ENCODE data around the gene PCDHA10.
"Not testable (repeated sequence)": the region's sequence is repeated elsewhere in the genome, so short reads cannot be mapped to it uniquely, and the experiment has no call there.

Gene PCDHA10, protein sequence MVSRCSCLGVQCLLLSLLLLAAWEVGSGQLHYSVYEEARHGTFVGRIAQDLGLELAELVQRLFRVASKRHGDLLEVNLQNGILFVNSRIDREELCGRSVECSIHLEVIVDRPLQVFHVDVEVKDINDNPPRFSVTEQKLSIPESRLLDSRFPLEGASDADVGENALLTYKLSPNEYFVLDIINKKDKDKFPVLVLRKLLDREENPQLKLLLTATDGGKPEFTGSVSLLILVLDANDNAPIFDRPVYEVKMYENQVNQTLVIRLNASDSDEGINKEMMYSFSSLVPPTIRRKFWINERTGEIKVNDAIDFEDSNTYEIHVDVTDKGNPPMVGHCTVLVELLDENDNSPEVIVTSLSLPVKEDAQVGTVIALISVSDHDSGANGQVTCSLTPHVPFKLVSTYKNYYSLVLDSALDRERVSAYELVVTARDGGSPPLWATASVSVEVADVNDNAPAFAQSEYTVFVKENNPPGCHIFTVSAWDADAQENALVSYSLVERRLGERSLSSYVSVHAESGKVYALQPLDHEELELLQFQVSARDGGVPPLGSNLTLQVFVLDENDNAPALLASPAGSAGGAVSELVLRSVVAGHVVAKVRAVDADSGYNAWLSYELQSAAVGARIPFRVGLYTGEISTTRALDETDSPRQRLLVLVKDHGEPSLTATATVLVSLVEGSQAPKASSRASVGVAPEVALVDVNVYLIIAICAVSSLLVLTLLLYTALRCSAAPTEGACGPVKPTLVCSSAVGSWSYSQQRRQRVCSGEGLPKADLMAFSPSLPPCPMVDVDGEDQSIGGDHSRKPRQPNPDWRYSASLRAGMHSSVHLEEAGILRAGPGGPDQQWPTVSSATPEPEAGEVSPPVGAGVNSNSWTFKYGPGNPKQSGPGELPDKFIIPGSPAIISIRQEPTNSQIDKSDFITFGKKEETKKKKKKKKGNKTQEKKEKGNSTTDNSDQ

DNA sequence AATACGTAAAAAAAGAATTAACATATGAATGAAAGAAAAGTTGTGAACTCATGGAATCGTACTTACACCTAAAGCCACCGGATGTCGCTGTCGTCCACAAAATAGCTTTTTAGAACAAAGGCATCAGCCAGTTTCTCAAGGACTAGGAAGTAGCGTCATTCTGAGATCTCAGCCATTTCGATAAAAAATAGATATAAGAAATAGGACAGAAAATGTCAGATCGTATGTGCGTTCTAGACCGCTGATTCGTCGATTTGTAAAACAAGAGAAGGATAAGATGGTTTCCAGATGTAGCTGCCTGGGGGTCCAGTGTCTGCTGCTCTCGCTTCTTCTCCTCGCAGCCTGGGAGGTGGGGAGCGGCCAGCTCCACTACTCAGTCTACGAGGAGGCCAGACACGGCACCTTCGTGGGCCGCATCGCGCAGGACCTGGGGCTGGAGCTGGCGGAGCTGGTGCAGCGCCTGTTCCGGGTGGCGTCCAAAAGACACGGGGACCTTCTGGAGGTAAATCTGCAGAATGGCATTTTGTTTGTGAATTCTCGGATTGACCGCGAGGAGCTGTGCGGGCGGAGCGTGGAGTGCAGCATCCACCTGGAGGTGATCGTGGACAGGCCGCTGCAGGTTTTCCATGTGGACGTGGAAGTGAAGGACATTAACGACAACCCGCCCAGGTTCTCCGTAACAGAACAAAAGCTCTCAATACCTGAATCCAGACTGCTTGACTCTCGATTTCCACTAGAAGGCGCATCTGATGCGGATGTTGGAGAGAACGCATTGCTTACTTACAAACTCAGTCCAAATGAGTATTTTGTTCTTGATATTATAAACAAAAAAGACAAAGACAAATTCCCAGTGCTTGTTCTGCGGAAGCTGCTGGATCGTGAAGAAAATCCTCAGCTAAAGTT is at the start of gene PCDHA10:
TSS of gene PCDHA10 (plus strand) at position 126 of the 903 bp plus-strand sequence. CDS start at position 278, 152 bp downstream.
- DNase-seq (ENCODE audit: low read depth in 2 of 2): no peak

DNA sequence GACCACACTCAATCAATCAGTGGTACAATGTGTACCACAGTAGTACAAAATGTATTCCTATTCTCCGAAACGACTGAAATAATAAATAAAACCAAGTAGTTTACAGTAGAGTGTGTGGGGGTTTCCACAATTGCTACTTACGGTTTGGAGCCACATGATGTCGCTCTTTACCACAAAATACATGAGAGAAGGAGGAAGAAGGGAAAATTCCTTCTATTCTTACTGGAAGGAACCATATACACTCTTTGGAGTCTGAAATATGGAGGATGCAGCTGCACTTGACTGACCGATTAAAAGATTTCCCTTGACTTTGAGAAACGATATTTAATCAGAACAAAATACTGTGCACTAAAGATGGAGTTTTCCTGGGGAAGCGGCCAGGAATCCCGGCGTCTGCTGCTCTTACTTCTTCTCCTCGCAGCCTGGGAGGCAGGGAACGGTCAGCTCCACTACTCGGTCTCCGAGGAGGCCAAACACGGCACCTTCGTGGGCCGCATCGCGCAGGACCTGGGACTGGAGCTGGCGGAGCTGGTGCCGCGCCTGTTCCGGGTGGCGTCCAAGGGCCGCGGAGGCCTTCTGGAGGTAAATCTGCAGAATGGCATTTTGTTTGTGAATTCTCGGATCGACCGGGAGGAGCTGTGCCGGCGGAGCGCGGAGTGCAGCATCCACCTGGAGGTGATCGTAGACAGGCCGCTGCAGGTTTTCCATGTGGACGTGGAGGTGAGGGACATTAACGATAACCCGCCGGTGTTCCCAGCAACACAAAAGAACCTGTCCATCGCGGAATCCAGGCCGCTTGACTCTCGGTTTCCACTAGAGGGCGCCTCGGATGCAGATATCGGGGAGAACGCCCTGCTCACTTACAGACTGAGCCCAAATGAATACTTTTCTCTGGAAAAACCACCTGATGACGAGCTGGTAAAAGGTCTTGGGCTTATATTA is 48.6 kb upstream of the PCDHA10 start, which contains the start of gene PCDHA4:
TSS of gene PCDHA4 (plus strand) at position 235 of the 942 bp plus-strand sequence.
- no peak for DNase-seq (ENCODE audit: low read depth in 2 of 2)

DNA sequence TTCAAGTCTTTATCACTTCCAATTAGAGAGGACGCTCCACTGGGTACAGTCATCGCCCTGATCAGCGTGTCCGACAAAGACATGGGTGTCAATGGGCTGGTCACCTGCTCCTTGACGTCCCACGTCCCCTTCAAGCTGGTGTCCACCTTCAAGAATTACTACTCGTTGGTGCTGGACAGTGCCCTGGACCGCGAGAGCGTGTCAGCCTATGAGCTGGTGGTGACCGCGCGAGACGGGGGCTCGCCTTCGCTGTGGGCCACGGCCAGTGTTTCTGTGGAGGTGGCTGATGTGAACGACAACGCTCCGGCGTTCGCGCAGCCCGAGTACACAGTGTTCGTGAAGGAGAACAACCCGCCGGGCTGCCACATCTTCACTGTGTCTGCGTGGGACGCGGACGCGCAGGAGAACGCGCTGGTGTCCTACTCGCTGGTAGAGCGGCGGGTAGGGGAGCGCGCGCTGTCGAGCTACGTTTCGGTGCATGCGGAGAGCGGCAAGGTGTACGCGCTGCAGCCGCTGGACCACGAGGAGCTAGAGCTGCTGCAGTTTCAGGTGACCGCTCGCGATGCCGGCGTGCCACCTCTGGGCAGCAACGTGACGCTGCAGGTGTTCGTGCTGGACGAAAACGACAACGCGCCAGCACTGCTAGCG is 47.3 kb upstream of the PCDHA10 start:
- DNase-seq (ENCODE audit: low read depth in 2 of 2): not testable (repeated sequence)

DNA sequence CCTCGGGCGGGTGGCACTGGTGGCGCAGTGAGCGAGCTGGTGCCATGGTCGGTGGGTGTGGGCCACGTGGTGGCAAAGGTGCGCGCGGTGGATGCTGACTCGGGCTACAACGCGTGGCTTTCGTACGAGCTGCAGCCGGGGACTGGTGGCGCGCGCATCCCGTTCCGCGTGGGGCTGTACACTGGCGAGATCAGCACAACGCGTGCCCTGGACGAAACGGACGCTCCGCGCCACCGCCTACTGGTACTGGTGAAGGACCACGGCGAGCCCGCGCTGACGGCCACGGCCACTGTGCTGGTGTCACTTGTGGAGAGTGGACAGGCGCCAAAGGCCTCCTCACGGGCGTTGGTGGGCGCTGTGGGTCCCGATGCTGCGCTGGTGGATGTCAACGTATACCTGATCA is 46.8 kb upstream of the PCDHA10 start:
- no peak for DNase-seq (ENCODE audit: low read depth in 2 of 2)

DNA sequence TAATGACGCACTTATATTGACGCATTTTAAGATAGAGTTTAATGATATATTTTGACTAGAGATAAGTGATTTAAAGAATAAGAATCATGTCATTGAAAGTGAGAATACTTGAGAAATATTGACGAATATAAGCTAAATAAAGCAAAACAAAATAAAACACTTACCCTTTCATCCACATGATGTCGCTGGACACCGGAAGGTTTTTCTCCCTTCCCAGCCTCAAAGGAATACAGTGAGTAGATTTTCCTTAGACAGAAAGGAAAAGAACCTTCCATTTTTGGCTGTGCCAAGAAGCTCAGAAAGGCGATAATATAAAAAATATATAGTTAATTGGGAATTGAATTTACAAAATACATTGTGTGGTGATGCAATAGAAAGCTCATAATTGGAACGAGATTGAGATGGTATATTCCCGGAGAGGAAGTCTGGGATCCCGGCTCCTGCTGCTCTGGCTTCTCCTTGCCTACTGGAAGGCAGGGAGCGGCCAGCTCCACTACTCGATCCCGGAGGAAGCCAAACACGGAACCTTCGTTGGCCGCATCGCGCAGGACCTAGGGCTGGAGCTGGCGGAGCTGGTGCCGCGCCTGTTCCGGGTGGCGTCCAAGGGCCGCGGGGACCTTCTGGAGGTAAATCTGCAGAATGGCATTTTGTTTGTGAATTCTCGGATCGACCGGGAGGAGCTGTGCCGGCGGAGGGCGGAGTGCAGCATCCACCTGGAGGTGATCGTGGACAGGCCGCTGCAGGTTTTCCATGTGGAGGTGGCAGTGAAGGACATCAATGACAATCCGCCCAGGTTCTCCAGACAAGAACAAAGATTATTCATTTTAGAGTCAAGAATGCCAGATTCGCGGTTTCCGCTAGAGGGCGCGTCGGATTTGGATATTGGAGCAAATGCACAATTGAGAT is 34.1 kb upstream of the PCDHA10 start, which contains the start of gene PCDHA5:
TSS of gene PCDHA5 (plus strand) at position 239 of the 906 bp plus-strand sequence.
- DNase-seq (ENCODE audit: low read depth in 2 of 2): peak in 1 of 2 experiments; percentile 37

DNA sequence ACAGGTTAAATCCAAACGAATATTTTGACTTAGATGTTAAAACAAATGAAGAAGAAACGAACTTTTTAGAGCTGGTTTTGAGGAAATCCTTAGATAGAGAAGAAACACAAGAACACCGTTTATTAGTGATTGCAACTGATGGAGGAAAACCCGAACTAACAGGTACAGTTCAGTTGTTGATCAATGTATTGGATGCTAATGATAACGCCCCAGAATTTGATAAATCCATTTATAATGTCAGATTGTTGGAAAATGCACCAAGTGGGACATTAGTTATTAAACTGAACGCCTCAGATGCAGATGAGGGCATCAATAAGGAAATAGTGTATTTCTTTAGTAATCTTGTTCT is 33.4 kb upstream of the PCDHA10 start:
- DNase-seq (ENCODE audit: low read depth in 2 of 2): no peak

DNA sequence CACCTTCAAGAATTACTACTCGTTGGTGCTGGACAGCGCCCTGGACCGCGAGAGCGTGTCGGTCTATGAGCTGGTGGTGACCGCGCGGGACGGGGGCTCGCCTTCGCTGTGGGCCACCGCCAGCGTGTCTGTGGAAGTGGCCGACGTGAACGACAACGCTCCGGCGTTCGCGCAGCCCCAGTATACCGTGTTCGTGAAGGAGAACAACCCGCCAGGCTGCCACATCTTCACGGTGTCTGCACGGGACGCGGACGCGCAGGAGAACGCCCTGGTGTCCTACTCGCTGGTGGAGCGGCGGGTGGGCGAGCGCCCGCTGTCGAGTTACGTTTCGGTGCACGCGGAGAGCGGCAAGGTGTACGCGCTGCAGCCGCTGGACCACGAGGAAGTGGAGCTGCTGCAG is 32.7 kb upstream of the PCDHA10 start:
- not testable (repeated sequence) for DNase-seq (ENCODE audit: low read depth in 2 of 2)

DNA sequence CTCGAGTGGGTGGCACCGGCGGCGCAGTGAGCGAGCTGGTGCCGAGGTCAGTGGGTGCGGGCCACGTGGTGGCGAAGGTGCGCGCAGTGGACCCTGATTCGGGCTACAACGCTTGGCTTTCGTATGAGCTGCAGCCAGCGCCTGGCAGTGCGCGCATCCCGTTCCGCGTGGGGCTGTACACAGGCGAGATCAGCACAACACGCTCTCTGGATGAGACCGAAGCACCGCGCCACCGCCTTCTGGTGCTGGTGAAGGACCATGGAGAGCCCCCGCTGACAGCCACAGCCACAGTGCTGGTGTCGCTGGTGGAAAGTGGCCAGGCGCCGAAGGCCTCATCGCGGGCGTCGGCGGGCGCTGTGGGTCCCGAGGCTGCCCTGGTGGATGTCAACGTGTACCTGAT is 32.2 kb upstream of the PCDHA10 start:
- DNase-seq (ENCODE audit: low read depth in 2 of 2): no peak

DNA sequence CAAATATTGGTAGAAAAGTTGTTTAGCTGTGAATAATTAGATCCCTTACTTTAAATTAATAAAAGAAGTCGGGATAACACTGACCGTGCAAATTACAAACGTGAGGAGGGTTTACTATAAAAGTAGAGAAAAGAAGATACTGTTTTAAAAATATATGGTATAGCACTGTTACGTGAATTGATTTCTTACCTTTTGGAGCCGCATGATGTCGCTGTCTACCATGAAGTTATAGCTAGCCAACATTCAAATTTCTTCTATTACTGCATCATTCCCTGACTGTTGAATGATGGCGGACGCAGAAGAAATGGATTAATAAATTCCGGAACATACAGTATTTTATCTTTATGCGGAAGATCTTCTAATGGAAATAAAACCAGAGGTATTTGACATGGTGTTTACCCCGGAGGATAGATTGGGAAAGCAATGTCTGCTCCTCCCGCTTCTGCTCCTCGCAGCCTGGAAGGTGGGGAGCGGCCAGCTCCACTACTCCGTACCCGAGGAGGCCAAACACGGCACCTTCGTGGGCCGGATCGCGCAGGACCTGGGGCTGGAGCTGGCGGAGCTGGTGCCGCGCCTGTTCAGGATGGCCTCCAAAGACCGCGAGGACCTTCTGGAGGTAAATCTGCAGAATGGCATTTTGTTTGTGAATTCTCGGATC is 27.9 kb upstream of the PCDHA10 start, which contains the start of gene PCDHA6:
TSS of gene PCDHA6 (plus strand) at position 257 of the 658 bp plus-strand sequence. CDS start at position 389, 132 bp downstream.
- DNase-seq (ENCODE audit: low read depth in 2 of 2): no peak

DNA sequence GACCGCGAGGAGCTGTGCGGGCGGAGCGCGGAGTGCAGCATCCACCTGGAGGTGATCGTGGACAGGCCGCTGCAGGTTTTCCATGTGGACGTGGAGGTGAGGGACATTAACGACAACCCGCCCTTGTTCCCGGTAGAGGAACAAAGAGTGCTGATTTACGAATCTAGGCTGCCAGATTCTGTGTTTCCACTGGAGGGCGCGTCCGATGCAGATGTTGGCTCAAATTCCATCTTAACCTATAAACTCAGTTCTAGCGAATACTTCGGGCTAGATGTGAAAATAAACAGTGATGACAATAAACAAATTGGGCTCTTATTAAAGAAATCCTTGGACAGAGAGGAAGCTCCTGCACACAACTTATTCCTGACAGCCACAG is 27.3 kb upstream of the PCDHA10 start:
- DNase-seq (ENCODE audit: low read depth in 2 of 2): no peak

DNA sequence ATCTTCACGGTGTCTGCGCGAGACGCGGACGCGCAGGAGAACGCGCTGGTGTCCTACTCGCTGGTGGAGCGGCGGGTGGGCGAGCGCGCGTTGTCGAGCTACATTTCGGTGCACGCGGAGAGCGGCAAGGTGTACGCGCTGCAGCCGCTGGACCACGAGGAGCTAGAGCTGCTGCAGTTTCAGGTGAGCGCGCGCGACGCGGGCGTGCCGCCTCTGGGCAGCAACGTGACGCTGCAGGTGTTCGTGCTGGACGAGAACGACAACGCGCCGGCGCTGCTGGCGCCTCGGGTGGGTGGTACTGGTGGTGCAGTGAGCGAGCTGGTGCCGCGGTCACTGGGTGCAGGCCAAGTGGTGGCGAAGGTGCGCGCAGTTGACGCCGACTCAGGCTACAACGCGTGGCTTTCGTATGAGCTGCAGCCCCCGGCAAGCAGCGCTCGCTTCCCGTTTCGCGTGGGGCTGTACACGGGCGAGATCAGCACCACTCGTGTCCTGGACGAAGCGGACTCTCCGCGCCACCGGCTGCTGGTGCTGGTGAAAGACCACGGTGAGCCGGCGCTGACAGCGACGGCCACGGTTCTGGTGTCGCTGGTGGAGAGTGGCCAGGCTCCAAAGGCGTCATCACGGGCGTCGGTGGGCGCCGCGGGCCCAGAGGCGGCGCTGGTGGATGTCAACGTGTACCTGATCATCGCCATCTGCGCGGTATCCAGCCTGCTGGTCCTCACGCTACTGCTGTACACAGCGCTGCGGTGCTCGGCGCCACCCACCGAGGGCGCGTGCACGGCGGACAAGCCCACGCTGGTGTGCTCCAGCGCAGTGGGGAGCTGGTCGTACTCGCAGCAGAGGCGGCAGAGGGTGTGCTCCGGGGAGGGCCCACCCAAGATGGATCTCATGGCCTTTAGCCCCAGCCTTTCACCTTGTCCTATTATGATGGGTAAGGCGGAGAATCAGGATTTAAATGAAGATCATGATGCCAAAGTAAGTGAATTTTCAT is 25.9 kb upstream of the PCDHA10 start:
- not testable (repeated sequence) for DNase-seq (ENCODE audit: low read depth in 2 of 2)

DNA sequence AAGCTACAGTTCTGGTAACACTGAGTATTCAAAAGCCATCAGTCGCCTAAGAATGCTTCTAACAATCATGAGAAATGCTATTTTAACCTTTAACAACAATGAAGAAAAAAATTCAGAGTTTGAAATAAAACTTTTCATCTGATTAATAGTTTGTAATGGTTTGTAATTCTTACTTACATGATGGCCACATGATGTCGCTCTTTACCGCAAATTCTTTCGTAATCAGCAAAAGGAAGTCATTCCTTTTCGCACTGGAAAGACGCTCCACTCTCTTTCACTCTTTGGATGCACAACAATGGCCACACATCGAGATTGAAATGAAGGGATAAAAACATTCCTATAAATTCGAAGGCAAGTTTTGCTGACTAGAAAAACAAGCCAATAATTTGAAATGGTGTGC is 21.7 kb upstream of the PCDHA10 start, which contains the start of gene PCDHA7:
TSS of gene PCDHA7 (plus strand) at position 277 of the 400 bp plus-strand sequence. CDS start at position 392, 115 bp downstream.
- no peak for DNase-seq (ENCODE audit: low read depth in 2 of 2)

DNA sequence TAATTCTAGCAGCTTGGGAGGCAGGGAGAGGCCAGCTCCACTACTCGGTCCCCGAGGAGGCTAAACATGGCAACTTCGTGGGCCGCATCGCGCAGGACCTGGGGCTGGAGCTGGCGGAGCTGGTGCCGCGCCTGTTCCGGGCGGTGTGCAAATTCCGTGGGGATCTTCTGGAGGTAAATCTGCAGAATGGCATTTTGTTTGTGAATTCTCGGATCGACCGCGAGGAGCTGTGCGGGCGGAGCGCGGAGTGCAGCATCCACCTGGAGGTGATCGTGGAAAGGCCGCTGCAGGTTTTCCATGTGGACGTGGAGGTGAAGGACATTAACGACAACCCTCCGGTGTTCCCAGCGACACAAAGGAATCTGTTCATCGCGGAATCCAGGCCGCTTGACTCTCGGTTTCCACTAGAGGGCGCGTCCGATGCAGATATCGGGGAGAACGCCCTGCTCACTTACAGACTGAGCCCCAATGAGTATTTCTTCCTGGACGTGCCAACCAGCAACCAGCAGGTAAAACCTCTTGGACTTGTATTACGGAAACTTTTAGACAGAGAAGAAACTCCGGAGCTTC is 21.2 kb upstream of the PCDHA10 start:
- not testable (repeated sequence) for DNase-seq (ENCODE audit: low read depth in 2 of 2)

DNA sequence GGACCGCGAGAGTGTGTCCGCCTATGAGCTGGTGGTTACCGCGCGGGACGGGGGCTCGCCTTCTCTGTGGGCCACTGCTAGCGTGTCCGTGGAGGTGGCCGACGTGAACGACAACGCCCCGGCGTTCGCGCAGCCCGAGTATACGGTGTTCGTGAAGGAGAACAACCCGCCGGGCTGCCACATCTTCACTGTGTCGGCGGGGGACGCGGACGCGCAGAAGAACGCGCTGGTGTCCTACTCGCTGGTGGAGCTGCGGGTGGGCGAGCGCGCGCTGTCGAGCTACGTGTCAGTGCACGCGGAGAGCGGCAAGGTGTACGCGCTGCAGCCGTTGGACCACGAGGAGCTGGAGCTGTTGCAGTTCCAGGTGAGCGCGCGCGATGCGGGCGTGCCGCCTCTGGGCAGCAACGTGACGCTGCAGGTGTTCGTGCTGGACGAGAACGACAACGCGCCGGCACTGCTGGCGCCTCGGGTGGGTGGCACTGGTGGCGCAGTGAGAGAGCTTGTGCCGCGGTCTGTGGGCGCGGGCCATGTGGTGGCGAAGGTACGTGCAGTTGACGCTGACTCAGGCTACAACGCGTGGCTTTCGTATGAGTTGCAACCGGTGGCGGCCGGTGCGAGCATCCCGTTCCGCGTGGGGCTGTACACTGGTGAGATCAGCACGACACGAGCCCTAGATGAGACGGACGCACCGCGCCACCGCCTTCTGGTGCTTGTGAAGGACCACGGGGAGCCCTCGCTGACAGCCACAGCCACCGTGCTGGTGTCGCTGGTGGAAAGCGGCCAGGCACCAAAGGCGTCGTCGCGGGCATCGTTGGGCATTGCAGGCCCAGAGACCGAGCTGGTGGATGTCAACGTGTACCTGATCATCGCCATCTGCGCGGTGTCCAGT is 19.8 kb upstream of the PCDHA10 start:
- DNase-seq (ENCODE audit: low read depth in 2 of 2): no peak
